GM13976 (cell line): ENCODE measurements around the gene OPRL1.
A peak's percentile ranks its signal among the peaks of the same experiment; 100 is the strongest.

Experiments
- DNase-seq: peaks from one replicate; pipeline ENCODE4 v3.0.0; 2012; ENCODE audit warnings: low spot score
- CTCF ChIP-seq: IDR thresholded peaks from 2 replicates; pipeline ENCODE4 v1.5.1; 2012; ENCODE audit warnings: borderline replicate concordance, mild to moderate bottlenecking; ENCODE audit not compliant: insufficient read depth; ENCODE audit errors: extremely low read depth, missing control alignments, control extremely low read depth
- in situ Hi-C: fragments of 300-500 bp; cut with MboI; formaldehyde crosslinking; loops from one replicate; pipeline ENCODE4 v1.12.0; 2022; ENCODE audit warnings: low sequenced_read_pairs, mixed read lengths, inconsistent platforms; ENCODE audit not compliant: unreplicated experiment

Gene OPRL1

GRCh38 chr20:64035066-64035932, 44.6 kb upstream of the OPRL1 start:
- in situ Hi-C loops: no loop called here
- peak; percentile 71 for DNase-seq
- no peak for TF ChIP-seq CTCF

- in situ Hi-C loops: no loop called here
- TF ChIP-seq CTCF: no peak
- no peak for DNase-seq
Measured at GRCh38 chr20:64035933-64036345, 43.9 kb upstream of the OPRL1 start, which contains the start of gene C20orf204. C20orf204 (plus strand) TSS chr20:64036182; CDS start chr20:64036324, 142 bp downstream.

- in situ Hi-C loops: no loop called here
- DNase-seq: peak; percentile 77
- no peak for TF ChIP-seq CTCF
Measured at GRCh38 chr20:64036346-64037198, 43.3 kb upstream of the OPRL1 start.

GRCh38 chr20:64037199-64037497, 42.7 kb upstream of the OPRL1 start:
- in situ Hi-C loops: no loop called here
- TF ChIP-seq CTCF: no peak
- no peak for DNase-seq

GRCh38 chr20:64037498-64038213, 42.2 kb upstream of the OPRL1 start:
- in situ Hi-C loops: no loop called here
- TF ChIP-seq CTCF: no peak
- DNase-seq: peak; percentile 84

- no peak for DNase-seq
- in situ Hi-C loops: no loop called here
- TF ChIP-seq CTCF: peak; percentile 14
Measured at GRCh38 chr20:64038224-64038564, 41.7 kb upstream of the OPRL1 start.
